Activated naive CD8-positive, alpha-beta T cell treated with anti-CD3 and anti-CD28 coated beads, Interleukin-2, amount 50 U/mL, for 24 hours (primary cell): ENCODE data around the gene PDYN.

Source experiments
- ATAC-seq: fragments of 150-1000 bp; cut with Tn5 transposase; one replicate; pipeline ENCODE4 v1.10.0; 2021
- DNase-seq: peaks from one replicate; pipeline ENCODE4 v3.0.0; 2021
- H3K27ac Mint-ChIP-seq: one replicate; pipeline ENCODE4 v1.8.0; 2021; ENCODE audit warnings: mild to moderate bottlenecking, mixed read lengths
- H3K27me3 Mint-ChIP-seq: one replicate; pipeline ENCODE4 v1.8.0; 2021; ENCODE audit warnings: mixed read lengths
- H3K36me3 Mint-ChIP-seq: one replicate; pipeline ENCODE4 v1.8.0; 2021; ENCODE audit warnings: low read depth, mixed read lengths
- H3K4me1 Mint-ChIP-seq: one replicate; pipeline ENCODE4 v1.8.0; 2021; ENCODE audit warnings: mixed read lengths
- H3K4me3 Mint-ChIP-seq: one replicate; pipeline ENCODE4 v1.8.0; 2021; ENCODE audit warnings: mild to moderate bottlenecking, moderate library complexity, mixed read lengths
- H3K9me3 Mint-ChIP-seq: one replicate; pipeline ENCODE4 v1.8.0; 2021; ENCODE audit warnings: mixed read lengths

The PDYN gene

GRCh38 chr20:1938464-1939269 lies 55.2 kb downstream of the PDYN start:
- Mint-ChIP-seq H3K27me3 (peaks cover 12% of the 10 kb centered on the region), H3K27ac (no peak overlapping the region), H3K9me3 (no peaks in the 10 kb centered on the region), H3K36me3 (no peaks in the 10 kb centered on the region), H3K4me1 (no peaks in the 10 kb centered on the region), H3K4me3 (no peak overlapping the region)
- ATAC-seq = no peak
- no peak for DNase-seq

- ATAC-seq = no peak
- Mint-ChIP-seq H3K9me3 (no peaks in the 10 kb centered on the region), H3K4me3 (no peak overlapping the region), H3K36me3 (no peaks in the 10 kb centered on the region), H3K27me3 (peaks cover 14% of the 10 kb centered on the region), H3K4me1 (no peaks in the 10 kb centered on the region), H3K27ac (no peak overlapping the region)
- no peak for DNase-seq
Measured at GRCh38 chr20:1937316-1937976, 56.4 kb downstream of the PDYN start.

GRCh38 chr20:1935696-1936366 lies 58.0 kb downstream of the PDYN start:
- Mint-ChIP-seq H3K27ac (no peak overlapping the region), H3K27me3 (peaks cover 12% of the 10 kb centered on the region), H3K4me1 (no peaks in the 10 kb centered on the region), H3K9me3 (no peaks in the 10 kb centered on the region), H3K4me3 (no peak overlapping the region), H3K36me3 (no peaks in the 10 kb centered on the region)
- ATAC-seq (no peak), DNase-seq (no peak)

- H3K9me3 Mint-ChIP-seq = no peaks in the 10 kb centered on the region
- no peaks in the 10 kb centered on the region for H3K4me1 Mint-ChIP-seq
- DNase-seq (no peak), ATAC-seq (no peak)
- peaks cover 11% of the 10 kb centered on the region for H3K27me3 Mint-ChIP-seq
- no peaks in the 10 kb centered on the region for H3K36me3 Mint-ChIP-seq
- H3K4me3 Mint-ChIP-seq = no peak overlapping the region
- no peak overlapping the region for H3K27ac Mint-ChIP-seq
Measured at GRCh38 chr20:1934721-1935573, 58.9 kb downstream of the PDYN start.

GRCh38 chr20:1934156-1934555 lies 59.7 kb downstream of the PDYN start:
- H3K4me1 Mint-ChIP-seq = no peaks in the 10 kb centered on the region
- no peak for ATAC-seq
- no peak overlapping the region for H3K27ac Mint-ChIP-seq
- H3K4me3 Mint-ChIP-seq = no peak overlapping the region
- no peak for DNase-seq
- no peaks in the 10 kb centered on the region for H3K9me3 Mint-ChIP-seq
- H3K36me3 Mint-ChIP-seq = no peaks in the 10 kb centered on the region
- peaks cover 12% of the 10 kb centered on the region for H3K27me3 Mint-ChIP-seq

- no peak overlapping the region for H3K27ac Mint-ChIP-seq
- DNase-seq (no peak), ATAC-seq (no peak)
- no peaks in the 10 kb centered on the region for H3K4me1 Mint-ChIP-seq
- H3K27me3 Mint-ChIP-seq = peaks cover 16% of the 10 kb centered on the region
- H3K36me3 Mint-ChIP-seq = no peaks in the 10 kb centered on the region
- no peaks in the 10 kb centered on the region for H3K9me3 Mint-ChIP-seq
- no peak overlapping the region for H3K4me3 Mint-ChIP-seq
Measured at GRCh38 chr20:1933465-1933870, 60.4 kb downstream of the PDYN start.

GRCh38 chr20:1932971-1933370 lies 60.9 kb downstream of the PDYN start:
- no peaks in the 10 kb centered on the region for H3K9me3 Mint-ChIP-seq
- DNase-seq (no peak), ATAC-seq (no peak)
- no peak overlapping the region for H3K4me3 Mint-ChIP-seq
- peaks cover 17% of the 10 kb centered on the region for H3K27me3 Mint-ChIP-seq
- H3K36me3 Mint-ChIP-seq = no peaks in the 10 kb centered on the region
- H3K4me1 Mint-ChIP-seq = no peaks in the 10 kb centered on the region
- H3K27ac Mint-ChIP-seq = no peak overlapping the region

GRCh38 chr20:1931830-1932229 lies 62.0 kb downstream of the PDYN start:
- DNase-seq (no peak), ATAC-seq (no peak)
- Mint-ChIP-seq H3K4me3 (no peak overlapping the region), H3K27me3 (peaks cover 16% of the 10 kb centered on the region), H3K36me3 (no peaks in the 10 kb centered on the region), H3K4me1 (no peaks in the 10 kb centered on the region), H3K9me3 (no peaks in the 10 kb centered on the region), H3K27ac (no peak overlapping the region)

- peaks cover 16% of the 10 kb centered on the region for H3K27me3 Mint-ChIP-seq
- no peak overlapping the region for H3K27ac Mint-ChIP-seq
- ATAC-seq (no peak), DNase-seq (no peak)
- H3K4me1 Mint-ChIP-seq = no peaks in the 10 kb centered on the region
- no peaks in the 10 kb centered on the region for H3K9me3 Mint-ChIP-seq
- H3K36me3 Mint-ChIP-seq = no peaks in the 10 kb centered on the region
- H3K4me3 Mint-ChIP-seq = no peak overlapping the region
Measured at GRCh38 chr20:1930165-1930564, 63.7 kb downstream of the PDYN start.

GRCh38 chr20:1929460-1929859 lies 64.4 kb downstream of the PDYN start:
- ATAC-seq = no peak

GRCh38 chr20:1928782-1929181 lies 65.1 kb downstream of the PDYN start:
- H3K27ac Mint-ChIP-seq = no peak overlapping the region
- no peak overlapping the region for H3K4me3 Mint-ChIP-seq

More at GRCh38 chr20:1929460-1929859, 64.4 kb downstream of the PDYN start:
- Mint-ChIP-seq H3K36me3 (no peaks in the 10 kb centered on the region), H3K4me3 (no peak overlapping the region), H3K27me3 (peaks cover 16% of the 10 kb centered on the region), H3K9me3 (no peaks in the 10 kb centered on the region), H3K27ac (no peak overlapping the region), H3K4me1 (no peaks in the 10 kb centered on the region)
- DNase-seq = no peak

More at GRCh38 chr20:1928782-1929181, 65.1 kb downstream of the PDYN start:
- no peaks in the 10 kb centered on the region for H3K9me3 Mint-ChIP-seq
- no peaks in the 10 kb centered on the region for H3K4me1 Mint-ChIP-seq
- no peak for ATAC-seq
- DNase-seq = no peak
- H3K36me3 Mint-ChIP-seq = no peaks in the 10 kb centered on the region
- H3K27me3 Mint-ChIP-seq = peaks cover 16% of the 10 kb centered on the region
